Endothelial cell of umbilical vein (primary cell): ENCODE measurements around the gene RING1. TPM values are rescaled to one million over a fixed set of nuclear protein-coding genes. Genes with fewer than 3 reads are reported as not detected.

Experiments used
- BruUV-seq: library from RNA; stranded (reverse); fragments of 400-500 nt; replicated peaks from 2 replicates; lab custom pipeline; 2021; lab: Mats Ljungman, UMichigan
- CTCF ChIA-PET: fragments of 300-600, 350-600 bp; sonication (Branson Sonifier 250); formaldehyde crosslinking; loops from one replicate; lab custom pipeline; 2021; ENCODE audit warnings: antibody characterized with exemption, inconsistent platforms; lab: Charles Lee
- POLR2A ChIA-PET: fragments of 300-600, 350-600 bp; sonication (Branson Sonifier 250); formaldehyde crosslinking; loops from one replicate; lab custom pipeline; 2021; ENCODE audit warnings: antibody characterized with exemption, inconsistent platforms; lab: Charles Lee
- DNase-seq: peaks from one replicate; pipeline ENCODE4 v3.0.0-alpha.2; 2011; ENCODE audit warnings: low read depth, low spot score
- FAIRE-seq: peaks from 2 replicates; lab custom pipeline; 2011; peaks lifted over from hg19 to GRCh38; lab: Jason Lieb, UNC
- H2AFZ ChIP-seq: 2 replicates; pipeline ENCODE4 v1.6.0; 2012; ENCODE audit warnings: low read depth, low read length, control low read depth, inconsistent platforms
- H3K27ac ChIP-seq: 2 replicates; pipeline ENCODE4 v1.5.1; 2011; ENCODE audit warnings: low read depth, mild to moderate bottlenecking, control low read depth, low read length, moderate library complexity; ENCODE audit not compliant: insufficient read depth
- H3K27me3 ChIP-seq, 2 experiments: 2 replicates each; pipeline versions ENCODE4 v1.6.0 to v1.6.1; 2011; ENCODE audit warnings: low read length in 2 of 2, mixed read lengths in 1 of 2; ENCODE audit not compliant: control insufficient read depth in 2 of 2, insufficient read depth in 2 of 2
- H3K36me3 ChIP-seq, 2 experiments: 2 replicates in 1 of 2; 3 replicates in 1 of 2; pipeline ENCODE4 v1.5.1; 2011; ENCODE audit warnings: low read length in 2 of 2, mild to moderate bottlenecking in 1 of 2, moderate library complexity in 1 of 2; ENCODE audit not compliant: control insufficient read depth in 2 of 2, insufficient read depth in 2 of 2; ENCODE audit errors: extremely low read depth in 1 of 2
- H3K4me1 ChIP-seq: 3 replicates; pipeline ENCODE4 v1.5.1; 2011; ENCODE audit warnings: mild to moderate bottlenecking, low read length; ENCODE audit not compliant: control insufficient read depth, insufficient read depth; ENCODE audit errors: extremely low read depth
- H3K4me2 ChIP-seq: 2 replicates; pipeline ENCODE4 v1.6.1; 2011; ENCODE audit warnings: low read length, control low read depth, mixed read lengths; ENCODE audit not compliant: insufficient read depth
- H3K4me3 ChIP-seq, 3 experiments: fragments of 200-600 bp in 1 of 3; sonication (generic), shearing (Covaris generic) in 1 of 3; replicated peaks in 1 of 3; 2 replicates each; pipeline ENCODE4 v1.5.1; 2011 to 2016; ENCODE audit warnings: control low read depth in 3 of 3, low read length in 3 of 3, mild to moderate bottlenecking in 2 of 3, inconsistent platforms in 1 of 3, low read depth in 1 of 3, moderate library complexity in 1 of 3; ENCODE audit not compliant: insufficient read depth in 1 of 3
- H3K79me2 ChIP-seq: 2 replicates; pipeline ENCODE4 v1.6.0; 2012; ENCODE audit warnings: low read length, inconsistent platforms; ENCODE audit not compliant: control insufficient read depth, insufficient read depth
- H3K9ac ChIP-seq: replicated peaks from 2 replicates; pipeline ENCODE3; 2011; ENCODE audit warnings: low read length, control low read depth; ENCODE audit not compliant: insufficient read depth; ENCODE audit errors: extremely low read depth
- H3K9me1 ChIP-seq: replicated peaks from 3 replicates; pipeline ENCODE4 v1.6.0; 2011; ENCODE audit warnings: mild to moderate bottlenecking, low read length; ENCODE audit not compliant: control insufficient read depth, insufficient read depth; ENCODE audit errors: extremely low read depth
- H3K9me3 ChIP-seq: replicated peaks from 2 replicates; pipeline ENCODE4 v1.5.1; 2012; ENCODE audit warnings: low read length, inconsistent platforms; ENCODE audit not compliant: control insufficient read depth, insufficient read depth
- H4K20me1 ChIP-seq: replicated peaks from 2 replicates; pipeline ENCODE3; 2011; ENCODE audit warnings: mild to moderate bottlenecking, low read length; ENCODE audit not compliant: control insufficient read depth, insufficient read depth; ENCODE audit errors: extremely low read depth
- CTCF ChIP-seq, 2 donors: IDR thresholded peaks; 1 replicate in 1 of 2; 2 replicates in 1 of 2; pipeline ENCODE4 v1.5.1; 2011; ENCODE audit warnings: low read length in 2 of 2, mild to moderate bottlenecking in 2 of 2, moderate library complexity in 2 of 2, control low read depth in 1 of 2, inconsistent platforms in 1 of 2, low read depth in 1 of 2; ENCODE audit not compliant: insufficient read depth in 1 of 2; ENCODE audit errors: extremely low read depth in 1 of 2
- FOS ChIP-seq: IDR thresholded peaks from 2 replicates; pipeline ENCODE4 v1.6.1; 2011; ENCODE audit warnings: mild to moderate bottlenecking, low read length, moderate library complexity, borderline replicate concordance; ENCODE audit not compliant: insufficient read depth
- POLR2A ChIP-seq: IDR thresholded peaks from 2 replicates; pipeline ENCODE4 v1.6.1; 2012; ENCODE audit warnings: low read depth, mild to moderate bottlenecking, control low read depth, low read length
- dilution Hi-C: fragments of 300-500 bp; cut with MboI; formaldehyde crosslinking; loops from one replicate; pipeline ENCODE4 v1.15.0; 2019; ENCODE audit warnings: low sequenced_read_pairs; ENCODE audit not compliant: extremely low pct_ligation_motif_present
- intact Hi-C: fragments of 100-400 bp; cut with micrococcal nuclease; formaldehyde crosslinking; loops from one replicate; pipeline ENCODE4 v1.10.0; 2022
- polyA plus RNA-seq, 4 experiments: library from polyadenylated mRNA; depleted of rRNA in 3 of 4; stranded (reverse) in 3 of 4; unstranded in 1 of 4; fragments of >200 nt; gene quantifications; 2 replicates each; pipeline versions ENCODE4 v1.2.1 to v1.2.3, GENCODE V29; 2011 to 2012; ENCODE audit warnings: missing spikeins in 1 of 4
- total RNA-seq: library from RNA; stranded (reverse); gene quantifications from 2 replicates; pipeline ENCODE4 v1.2.3, GENCODE V29; 2021

The RING1 gene
- total and polyA plus RNA-seq, 2 donors (not counting 3 experiments of a cell fraction or from before 2014, with no cell fraction given): 26.8 to 27.9 TPM

- Histone ChIP-seq H3K9me1 (no peaks in the 10 kb centered on the region), H3K4me3 (peak overlapping the region in 1 of 3 experiments; percentile 58), H2AFZ (no peak overlapping the region), H3K9ac (no peak overlapping the region), H3K27me3 (no peaks in the 10 kb centered on the region), H3K79me2 (peaks cover 26% of the 10 kb centered on the region), H4K20me1 (no peaks in the 10 kb centered on the region), H3K27ac (no peak overlapping the region), H3K36me3 (peaks cover 15% of the 10 kb centered on the region in 2 experiments), H3K4me1 (peaks cover 33% of the 10 kb centered on the region), H3K4me2 (peak overlapping the region; percentile 64), H3K9me3 (no peaks in the 10 kb centered on the region)
- intact Hi-C loops (no loop called here), dilution Hi-C loops (no loop called here)
- DNase-seq: no peak
- FAIRE-seq: peak; percentile 86
- POLR2A ChIA-PET: no interaction called here
- CTCF ChIA-PET: interaction anchor here (1.3 to 1.7 kb wide), 2 partner anchors 41 to 44 kb away, joined by 4 to 13 read pairs; no protein-coding TSS in a partner anchor
- BruUV-seq: no TSS peak
- TF ChIP-seq POLR2A (no peak), CTCF (IDR thresholded peaks at IDR 0.05; ENCODE audit: extremely low read depth in 1 of 2, insufficient read depth in 1 of 2, low read depth in 1 of 2, low read length in 2 of 2) (no peak), FOS (peak; percentile 30)
These were observed 2.9 kb upstream of the RING1 start for GRCh38 chr6:33205191-33206026.
